ENCODE results near the gene POLR3F.
A peak's percentile ranks its signal among the peaks of the same experiment; 100 is the strongest.

Gene POLR3F, protein sequence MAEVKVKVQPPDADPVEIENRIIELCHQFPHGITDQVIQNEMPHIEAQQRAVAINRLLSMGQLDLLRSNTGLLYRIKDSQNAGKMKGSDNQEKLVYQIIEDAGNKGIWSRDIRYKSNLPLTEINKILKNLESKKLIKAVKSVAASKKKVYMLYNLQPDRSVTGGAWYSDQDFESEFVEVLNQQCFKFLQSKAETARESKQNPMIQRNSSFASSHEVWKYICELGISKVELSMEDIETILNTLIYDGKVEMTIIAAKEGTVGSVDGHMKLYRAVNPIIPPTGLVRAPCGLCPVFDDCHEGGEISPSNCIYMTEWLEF

DNA sequence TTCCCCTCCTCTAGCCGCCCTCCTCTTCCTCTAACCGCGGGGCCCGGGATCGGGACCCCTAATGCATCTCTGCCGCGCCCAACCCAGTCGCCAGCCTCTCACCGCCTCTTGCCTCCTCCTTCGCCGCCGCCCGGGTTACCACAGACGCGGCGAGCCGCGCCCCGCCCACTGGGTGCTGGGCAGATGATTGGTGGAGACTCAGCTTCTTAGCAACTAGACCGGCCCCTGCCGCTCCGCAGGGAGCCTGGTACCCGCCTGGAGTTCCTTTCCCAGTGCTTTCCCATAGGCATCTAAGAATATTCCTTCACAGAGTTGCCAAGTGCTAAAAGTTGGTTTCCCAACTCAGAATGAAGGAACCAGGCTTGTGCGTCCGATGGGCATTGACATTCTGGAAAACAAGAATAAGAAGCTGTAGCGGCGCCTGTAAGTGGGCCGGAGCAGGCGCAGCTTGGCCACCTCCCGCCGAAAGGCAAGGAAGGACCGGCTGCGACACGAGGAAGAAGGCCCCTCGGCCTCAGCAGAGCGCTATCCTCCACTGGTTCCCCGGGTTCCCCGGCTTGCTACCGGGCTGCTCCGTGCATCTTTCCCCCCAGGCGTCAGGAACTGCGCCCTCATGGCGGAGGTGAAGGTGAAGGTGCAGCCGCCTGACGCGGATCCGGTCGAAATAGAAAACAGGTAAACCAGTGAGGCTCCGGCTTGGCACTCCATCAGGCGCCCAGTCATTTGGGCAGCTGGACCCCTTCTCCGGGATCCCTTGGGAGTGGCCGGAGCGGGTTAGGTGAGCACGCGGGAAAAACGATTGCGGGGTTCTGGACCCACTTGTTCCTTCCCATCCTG lies at the start of gene POLR3F, which contains the start of gene DZANK1:
Gene POLR3F (plus strand): TSS at position 497 of the 837 bp plus-strand sequence. CDS start 117 bp downstream, at position 614.
Gene DZANK1 (minus strand): TSS at position 137 of the 837 bp plus-strand sequence. CDS start 1,672 bp downstream, outside the sequence.
- no peaks in the 10 kb centered on the region for H3K9me3 Mint-ChIP-seq
- H3K27ac Mint-ChIP-seq, result peak within 1 kb of the TSS; percentile 96
- H3K4me3 Mint-ChIP-seq, result peak within 1 kb of the TSS; percentile 94
- DNase-seq, result peak; percentile 94
- H3K36me3 Mint-ChIP-seq (ENCODE audit: low read depth), result peaks cover 3% of the 10 kb centered on the region
- H3K4me1 Mint-ChIP-seq, result peaks cover 28% of the 10 kb centered on the region
- no peaks in the 10 kb centered on the region for H3K27me3 Mint-ChIP-seq
- ATAC-seq, result peak; percentile 99

DNA sequence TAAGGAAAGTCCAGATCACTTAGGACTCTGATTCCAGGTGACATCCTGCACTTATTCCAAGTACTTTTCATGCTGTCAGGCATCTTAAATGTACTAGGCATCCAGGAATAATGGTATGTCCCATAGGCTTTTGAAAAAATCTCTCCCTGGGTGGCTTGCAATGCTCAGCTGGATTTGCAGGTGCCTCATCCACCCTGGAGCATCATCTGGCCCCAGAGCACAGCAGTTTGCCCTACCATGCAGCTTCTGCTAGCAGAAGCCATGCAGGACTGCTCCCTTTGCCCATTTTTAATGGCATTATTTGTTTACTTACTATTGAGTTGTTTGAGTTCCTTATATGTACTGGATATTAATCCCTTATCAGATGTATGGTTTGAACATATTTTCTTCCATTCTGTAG lies 45.6 kb upstream of the POLR3F start:
- Mint-ChIP-seq H3K4me1 (no peaks in the 10 kb centered on the region), H3K36me3 (ENCODE audit: low read depth) (no peaks in the 10 kb centered on the region), H3K27me3 (no peaks in the 10 kb centered on the region), H3K27ac (no peak overlapping the region), H3K9me3 (no peaks in the 10 kb centered on the region), H3K4me3 (no peak overlapping the region)
- DNase-seq, result no peak
- ATAC-seq, result no peak

DNA sequence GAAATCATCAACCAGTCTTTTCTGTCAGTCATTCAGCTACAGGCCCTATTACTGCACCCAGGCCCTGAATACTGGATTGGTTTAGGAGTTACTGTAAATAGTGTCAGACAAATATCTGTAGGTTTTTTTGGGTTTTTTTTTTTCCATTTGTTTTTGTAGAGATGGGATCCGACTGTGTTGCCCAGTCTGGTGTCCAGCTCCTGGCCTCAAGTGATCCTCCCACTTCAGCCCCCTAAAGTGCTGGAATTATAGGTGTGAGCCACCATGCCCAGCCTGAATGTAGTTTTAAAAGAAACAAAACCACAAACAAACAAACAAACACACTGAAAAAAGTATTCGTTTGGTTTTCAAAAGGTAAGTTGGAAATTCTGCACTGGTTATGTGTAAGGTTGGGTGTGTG lies 40.0 kb upstream of the POLR3F start:
- DNase-seq, result no peak
- Mint-ChIP-seq H3K9me3 (no peaks in the 10 kb centered on the region), H3K27ac (no peak overlapping the region), H3K4me3 (no peak overlapping the region), H3K36me3 (ENCODE audit: low read depth) (no peaks in the 10 kb centered on the region), H3K4me1 (no peaks in the 10 kb centered on the region), H3K27me3 (no peaks in the 10 kb centered on the region)
- ATAC-seq, result no peak

DNA sequence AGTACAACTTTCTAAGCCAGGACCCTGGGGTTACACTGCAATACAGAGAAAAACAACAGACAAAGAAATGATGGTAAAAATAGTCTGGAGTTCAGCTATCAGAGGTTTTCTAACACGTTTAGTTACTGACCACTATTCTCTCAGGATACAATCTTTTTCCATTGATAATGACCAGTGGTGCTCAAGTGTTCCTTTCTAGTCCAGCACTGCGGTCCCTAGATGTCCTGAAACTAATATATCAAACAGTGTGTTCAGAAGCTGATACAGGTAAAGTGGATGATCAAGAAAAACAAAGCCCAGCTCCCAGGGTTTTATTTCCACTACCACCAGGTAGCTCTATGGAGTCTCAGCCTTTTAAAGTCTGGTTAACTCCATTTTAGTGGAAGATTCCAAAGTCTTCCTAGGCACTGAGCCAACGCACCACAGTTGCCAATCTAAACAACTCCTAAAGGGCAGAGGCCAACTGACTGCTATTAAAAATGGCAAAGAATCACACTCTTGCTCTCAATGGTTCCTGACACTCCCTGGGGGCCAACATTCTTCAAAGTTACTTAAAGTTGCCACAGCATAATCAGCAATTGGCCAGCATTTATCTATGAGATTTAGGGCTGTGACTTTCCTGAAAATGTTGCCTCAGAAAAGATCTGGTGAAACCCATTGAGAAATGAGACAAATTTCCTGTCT lies 38.6 kb upstream of the POLR3F start:
- no peak for DNase-seq
- no peaks in the 10 kb centered on the region for H3K36me3 Mint-ChIP-seq (ENCODE audit: low read depth)
- H3K27ac Mint-ChIP-seq, result no peak overlapping the region
- H3K4me1 Mint-ChIP-seq, result no peaks in the 10 kb centered on the region
- no peak for ATAC-seq
- no peak overlapping the region for H3K4me3 Mint-ChIP-seq
- no peaks in the 10 kb centered on the region for H3K9me3 Mint-ChIP-seq
- H3K27me3 Mint-ChIP-seq, result no peaks in the 10 kb centered on the region

DNA sequence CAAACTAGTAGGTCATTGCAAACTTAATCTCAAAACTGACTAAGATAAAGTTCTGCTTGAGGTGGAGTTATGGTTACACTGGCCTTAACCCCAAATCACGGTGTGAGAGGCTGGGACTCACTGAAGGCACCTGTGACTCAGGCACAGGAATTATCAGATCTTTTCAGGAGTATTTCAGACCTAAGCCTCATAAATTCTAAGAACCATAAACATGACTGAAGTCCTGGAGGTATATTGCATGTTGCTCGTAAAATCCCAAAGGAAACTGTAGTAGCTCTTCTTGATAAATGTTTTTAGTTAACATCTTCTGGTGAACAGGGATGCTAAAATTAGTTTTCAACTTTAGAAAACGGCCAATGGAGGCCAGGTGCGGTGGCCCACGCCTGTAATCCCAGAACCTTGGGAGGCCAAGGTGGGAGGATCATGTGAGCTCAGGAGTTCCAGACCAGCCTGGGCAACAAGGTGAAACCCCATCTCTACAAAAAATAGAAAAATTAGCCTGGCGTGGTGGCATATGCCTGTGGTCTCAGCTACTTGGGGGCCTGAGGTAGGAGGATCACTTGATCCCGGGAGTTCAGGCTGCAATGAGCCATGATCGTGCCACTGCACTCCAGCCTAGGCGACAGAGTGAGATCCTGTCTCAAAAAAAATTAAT lies 36.9 kb upstream of the POLR3F start:
- Mint-ChIP-seq H3K27ac (no peak overlapping the region), H3K4me1 (no peaks in the 10 kb centered on the region), H3K9me3 (no peaks in the 10 kb centered on the region), H3K27me3 (no peaks in the 10 kb centered on the region), H3K36me3 (ENCODE audit: low read depth) (no peaks in the 10 kb centered on the region), H3K4me3 (no peak overlapping the region)
- ATAC-seq, result no peak
- no peak for DNase-seq

DNA sequence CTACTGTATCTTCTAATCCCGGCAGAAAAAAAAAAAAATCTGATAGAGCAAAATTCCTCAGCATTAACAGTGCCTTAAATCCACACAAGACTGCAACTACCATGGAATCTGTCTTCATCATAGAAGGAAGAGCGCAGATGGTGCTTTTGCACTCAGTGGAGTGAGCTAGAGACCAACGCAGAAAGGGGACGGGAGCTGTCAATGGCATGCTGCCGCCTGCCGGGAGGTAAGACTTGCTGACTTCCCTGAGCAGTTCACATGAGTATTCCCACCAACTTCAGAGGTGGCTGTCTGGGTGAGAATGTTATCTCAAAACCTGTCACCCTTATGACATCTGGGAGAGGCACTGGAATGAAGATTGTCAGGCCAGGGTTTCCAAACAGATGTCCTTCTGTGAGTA lies 36.0 kb upstream of the POLR3F start:
- Mint-ChIP-seq H3K4me1 (no peaks in the 10 kb centered on the region), H3K9me3 (no peaks in the 10 kb centered on the region), H3K27me3 (no peaks in the 10 kb centered on the region), H3K36me3 (ENCODE audit: low read depth) (no peaks in the 10 kb centered on the region), H3K27ac (no peak overlapping the region), H3K4me3 (no peak overlapping the region)
- no peak for ATAC-seq
- DNase-seq, result no peak

DNA sequence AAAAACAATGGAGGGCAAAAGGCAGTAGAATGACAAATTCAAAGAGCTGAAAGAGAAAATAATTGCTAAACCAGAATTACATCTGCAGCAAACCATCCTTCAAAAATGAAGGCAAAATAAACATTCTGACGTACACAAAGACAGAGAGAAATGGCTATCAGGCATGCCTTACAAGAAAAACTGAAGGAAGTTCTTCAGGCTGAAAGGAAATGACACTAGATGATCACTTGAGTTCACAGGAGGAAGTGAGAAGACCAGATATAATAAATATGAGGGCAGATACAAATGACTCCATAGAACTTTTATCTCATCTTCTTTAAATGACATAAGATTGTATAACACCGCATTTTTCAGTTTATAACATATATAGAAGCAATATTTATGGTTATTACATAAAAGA lies 30.3 kb upstream of the POLR3F start:
- no peak for DNase-seq
- Mint-ChIP-seq H3K36me3 (ENCODE audit: low read depth) (no peaks in the 10 kb centered on the region), H3K4me1 (peaks cover 3% of the 10 kb centered on the region), H3K27ac (peak overlapping the region; percentile 16), H3K27me3 (no peaks in the 10 kb centered on the region), H3K4me3 (no peak overlapping the region), H3K9me3 (no peaks in the 10 kb centered on the region)
- ATAC-seq, result no peak

DNA sequence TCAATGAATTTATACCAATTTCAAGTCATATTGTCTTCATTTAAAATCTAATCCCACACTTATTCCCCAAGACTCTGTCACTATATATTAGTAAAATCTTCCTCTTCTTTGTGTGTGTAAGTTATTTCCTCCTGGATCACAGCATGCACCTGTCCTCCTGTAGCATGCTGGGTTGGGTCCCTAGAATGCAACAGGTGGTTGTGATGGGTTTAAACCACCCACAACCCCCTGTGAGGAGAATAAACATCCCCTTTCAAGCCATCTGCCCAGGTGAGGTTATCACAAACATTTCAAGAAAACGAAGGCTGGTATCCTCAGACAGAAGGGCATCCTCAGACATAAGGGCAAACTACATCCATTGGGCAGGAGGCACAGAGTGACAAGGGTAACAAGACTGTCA lies 26.8 kb upstream of the POLR3F start:
- ATAC-seq, result no peak
- Mint-ChIP-seq H3K9me3 (no peaks in the 10 kb centered on the region), H3K27ac (no peak overlapping the region), H3K4me3 (no peak overlapping the region), H3K27me3 (no peaks in the 10 kb centered on the region), H3K36me3 (ENCODE audit: low read depth) (no peaks in the 10 kb centered on the region), H3K4me1 (peaks cover 3% of the 10 kb centered on the region)
- no peak for DNase-seq

DNA sequence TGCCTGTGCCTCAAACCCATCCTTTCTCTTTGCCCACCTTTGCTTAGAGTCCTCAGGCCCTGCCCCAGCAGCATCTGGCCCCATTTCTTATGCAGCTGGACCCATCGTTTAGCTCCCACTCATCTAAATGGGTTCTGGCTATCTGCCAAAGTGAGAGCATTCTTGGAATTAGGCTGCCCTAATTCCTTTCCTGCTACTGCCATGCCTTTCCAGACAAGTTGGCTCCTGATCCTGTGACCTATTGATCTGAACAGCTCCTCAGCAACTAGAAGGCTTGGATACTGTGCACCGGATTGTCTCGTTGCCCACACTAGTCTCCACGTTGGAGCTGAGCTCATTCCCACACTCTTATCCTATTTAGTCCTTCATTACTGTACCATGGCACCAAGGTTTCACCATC lies 23.3 kb upstream of the POLR3F start:
- peaks cover 2% of the 10 kb centered on the region for H3K36me3 Mint-ChIP-seq (ENCODE audit: low read depth)
- H3K27me3 Mint-ChIP-seq, result no peaks in the 10 kb centered on the region
- DNase-seq, result no peak
- H3K4me3 Mint-ChIP-seq, result no peak overlapping the region
- ATAC-seq, result no peak
- no peak overlapping the region for H3K27ac Mint-ChIP-seq
- no peaks in the 10 kb centered on the region for H3K4me1 Mint-ChIP-seq
- no peaks in the 10 kb centered on the region for H3K9me3 Mint-ChIP-seq

DNA sequence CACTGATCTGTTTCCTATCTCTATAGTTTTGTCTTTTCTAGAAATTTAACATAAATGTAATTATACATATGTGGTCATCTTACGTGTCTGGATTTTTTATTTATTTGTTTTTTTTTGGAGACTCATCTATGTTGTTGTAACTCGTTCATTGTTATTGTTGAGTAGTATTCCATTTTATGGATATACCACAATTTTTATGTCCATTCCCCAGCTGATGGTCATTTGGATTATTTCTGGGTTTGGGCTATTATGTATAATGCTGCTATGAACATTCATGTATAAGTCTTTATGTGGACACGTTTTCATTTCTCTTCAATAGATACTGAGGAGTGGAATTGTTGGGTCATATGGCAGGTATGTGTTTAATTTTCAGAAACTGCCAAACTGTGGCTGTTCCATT lies 10.6 kb upstream of the POLR3F start:
- no peaks in the 10 kb centered on the region for H3K4me1 Mint-ChIP-seq

DNA sequence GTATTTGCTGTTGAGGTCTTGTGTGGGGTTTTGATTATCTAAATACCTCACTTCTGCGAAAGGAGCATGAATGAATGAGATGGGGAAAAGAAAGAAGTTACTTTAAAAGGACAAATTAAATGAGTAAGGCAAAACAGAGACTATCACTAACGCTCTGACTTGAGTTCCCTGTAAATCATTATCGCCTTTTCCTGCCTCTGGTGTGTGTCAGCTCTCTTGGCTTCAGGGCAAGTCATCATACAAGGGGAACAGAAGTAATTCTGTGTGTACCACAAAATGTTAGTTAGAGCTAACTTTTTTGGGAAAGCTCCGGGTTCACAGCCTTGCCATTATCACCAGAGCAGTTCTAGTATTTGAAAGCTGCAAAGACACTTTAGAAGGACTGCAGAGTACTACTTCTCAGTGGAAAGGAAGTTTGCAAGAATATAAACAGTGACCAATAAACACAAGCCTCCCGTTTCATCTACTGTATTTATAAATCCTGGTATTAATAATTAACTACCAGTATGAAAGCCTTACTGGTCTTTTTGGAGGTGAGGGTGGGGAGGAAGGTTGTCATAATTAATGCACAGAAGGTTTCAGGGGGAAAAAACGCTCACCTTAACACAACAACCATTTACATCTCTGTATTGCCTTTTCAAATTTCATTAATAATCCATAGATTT lies 1.5 kb upstream of the POLR3F start:
- ATAC-seq (no peak), DNase-seq (no peak)
- H3K9me3 Mint-ChIP-seq, result no peaks in the 10 kb centered on the region
- H3K4me3 Mint-ChIP-seq, result peak overlapping the region; percentile 94
- no peak overlapping the region for H3K27ac Mint-ChIP-seq
- H3K4me1 Mint-ChIP-seq, result peaks cover 28% of the 10 kb centered on the region
- H3K27me3 Mint-ChIP-seq, result no peaks in the 10 kb centered on the region
- peaks cover 3% of the 10 kb centered on the region for H3K36me3 Mint-ChIP-seq (ENCODE audit: low read depth)

More for the DNA sequence above, 10.6 kb upstream of the POLR3F start:
- H3K9me3 Mint-ChIP-seq, result no peaks in the 10 kb centered on the region
- no peak overlapping the region for H3K4me3 Mint-ChIP-seq
- H3K27me3 Mint-ChIP-seq, result no peaks in the 10 kb centered on the region
- H3K27ac Mint-ChIP-seq, result no peak overlapping the region
- DNase-seq (no peak), ATAC-seq (no peak)
- peaks cover 1% of the 10 kb centered on the region for H3K36me3 Mint-ChIP-seq (ENCODE audit: low read depth)

DNA sequence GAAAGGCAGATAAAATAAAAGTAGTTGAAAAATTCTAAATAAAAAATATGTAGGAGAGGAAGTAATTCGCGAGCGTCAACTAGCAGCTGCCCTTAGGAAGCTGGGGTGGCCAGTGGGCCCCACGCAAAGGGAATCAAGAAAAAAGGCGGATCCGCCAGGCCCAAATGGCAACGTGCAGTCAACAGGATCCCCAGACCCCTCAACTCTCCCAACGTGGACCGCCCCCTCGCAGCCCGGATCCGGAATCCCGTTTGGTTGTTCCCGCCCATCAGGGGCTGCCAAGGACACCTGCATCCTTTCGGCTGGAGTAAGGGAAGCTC lies 656 bp upstream of the POLR3F start:
- Mint-ChIP-seq H3K9me3 (no peaks in the 10 kb centered on the region), H3K27ac (peak overlapping the region; percentile 96), H3K4me1 (peaks cover 28% of the 10 kb centered on the region), H3K36me3 (ENCODE audit: low read depth) (peaks cover 3% of the 10 kb centered on the region), H3K4me3 (peak overlapping the region; percentile 94), H3K27me3 (no peaks in the 10 kb centered on the region)
- ATAC-seq, result peak; percentile 39
- no peak for DNase-seq

DNA sequence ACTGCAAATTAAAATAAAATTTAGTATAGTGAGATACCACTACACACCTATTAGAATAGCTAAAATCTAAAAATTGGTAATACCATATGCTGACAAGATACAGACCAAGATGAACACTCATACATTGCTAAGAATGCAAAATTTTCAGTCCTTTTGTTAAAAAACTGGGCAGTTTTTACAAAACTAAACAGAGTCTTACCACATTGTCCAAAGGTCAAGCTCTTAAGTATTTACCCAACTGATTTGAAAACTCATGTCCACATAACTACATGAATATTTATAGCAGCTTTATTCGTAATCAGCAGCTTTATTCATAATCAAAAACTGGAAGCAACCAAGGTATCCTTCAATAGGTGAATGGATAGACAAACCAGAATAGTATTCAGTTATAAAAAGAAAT lies 10.0 kb downstream of the POLR3F start:
- Mint-ChIP-seq H3K4me1 (no peaks in the 10 kb centered on the region), H3K27ac (no peak overlapping the region), H3K9me3 (no peaks in the 10 kb centered on the region), H3K27me3 (no peaks in the 10 kb centered on the region), H3K4me3 (no peak overlapping the region), H3K36me3 (ENCODE audit: low read depth) (peaks cover 36% of the 10 kb centered on the region)
- no peak for ATAC-seq
- DNase-seq, result no peak

DNA sequence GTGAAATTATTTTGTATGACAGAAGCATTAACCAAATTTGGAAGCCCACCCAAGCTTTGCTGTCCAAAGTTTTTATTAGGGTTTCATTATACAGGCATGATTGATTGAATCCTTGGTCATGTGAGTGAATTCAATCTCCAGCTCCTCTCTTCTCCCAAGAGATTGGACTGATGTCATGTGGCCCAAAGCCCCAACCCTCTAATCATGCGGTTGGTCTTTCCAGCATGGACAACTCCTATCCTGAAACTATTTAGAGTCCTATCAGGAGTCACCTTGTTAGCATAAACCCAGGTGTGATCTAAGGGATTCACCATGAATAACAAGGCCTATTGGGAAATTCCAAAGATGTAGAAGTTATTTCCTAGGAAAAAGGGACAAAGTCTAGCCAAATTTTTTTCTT lies 10.6 kb downstream of the POLR3F start:
- ATAC-seq, result no peak
- H3K4me3 Mint-ChIP-seq, result no peak overlapping the region
- H3K4me1 Mint-ChIP-seq, result no peaks in the 10 kb centered on the region
- no peak overlapping the region for H3K27ac Mint-ChIP-seq
- DNase-seq, result no peak
- H3K36me3 Mint-ChIP-seq (ENCODE audit: low read depth), result peaks cover 37% of the 10 kb centered on the region
- H3K9me3 Mint-ChIP-seq, result no peaks in the 10 kb centered on the region
- no peaks in the 10 kb centered on the region for H3K27me3 Mint-ChIP-seq
